Ishikawa (cell line): Measurements from ENCODE around the gene PKP4.

Experiments
- CEBPB ChIP-seq: IDR thresholded peaks from 2 replicates; pipeline ENCODE4 v1.6.1; 2012
- EGR1 ChIP-seq: IDR thresholded peaks from 2 replicates; pipeline ENCODE4 v1.6.1; 2012
- EP300 ChIP-seq: IDR thresholded peaks from 2 replicates; pipeline ENCODE4 v1.6.1; 2012; ENCODE audit warnings: borderline replicate concordance
- FOXM1 ChIP-seq: IDR thresholded peaks from 2 replicates; pipeline ENCODE4 v1.6.1; 2012; ENCODE audit warnings: low read depth, borderline replicate concordance
- MAX ChIP-seq: IDR thresholded peaks from 2 replicates; pipeline ENCODE4 v1.6.1; 2012
- RAD21 ChIP-seq: IDR thresholded peaks from 2 replicates; pipeline ENCODE4 v1.6.1; 2012; ENCODE audit warnings: low read depth
- REST ChIP-seq: IDR thresholded peaks from 2 replicates; pipeline ENCODE4 v1.6.1; 2012; ENCODE audit warnings: low read depth, mild to moderate bottlenecking
- TAF1 ChIP-seq: IDR thresholded peaks from 2 replicates; pipeline ENCODE4 v1.6.1; 2012; ENCODE audit warnings: low read depth, mild to moderate bottlenecking
- TCF12 ChIP-seq: IDR thresholded peaks from 2 replicates; pipeline ENCODE4 v1.6.1; 2012; ENCODE audit warnings: low read depth
- YY1 ChIP-seq: IDR thresholded peaks from 2 replicates; pipeline ENCODE4 v1.6.1; 2012; ENCODE audit warnings: low read depth

DNA sequence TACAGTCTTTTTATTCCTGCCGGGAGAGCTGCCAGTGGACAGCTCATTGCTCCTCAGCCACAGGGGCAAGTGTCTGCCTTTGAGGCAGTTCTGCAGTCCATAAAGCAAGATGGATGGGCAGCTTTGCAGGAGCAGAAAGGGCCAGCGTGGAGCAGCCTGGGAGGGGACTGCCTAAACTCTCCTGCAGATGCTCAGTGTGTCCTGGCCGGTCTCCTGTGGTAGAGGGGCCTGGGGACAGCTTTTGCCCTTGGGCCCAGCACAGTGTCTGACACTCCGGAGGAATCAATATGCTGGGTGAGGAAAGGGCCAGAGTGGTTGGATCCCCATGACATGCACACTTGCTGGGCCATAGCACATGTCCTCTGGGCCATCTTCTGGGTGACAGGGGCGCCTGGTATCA lies 272.7 kb downstream of the PKP4 start:
- TF ChIP-seq EP300, result no peak
- TF ChIP-seq REST, result no peak
- no peak for TF ChIP-seq YY1
- TF ChIP-seq CEBPB, result no peak
- no peak for TF ChIP-seq RAD21
- no peak for TF ChIP-seq FOXM1
- no peak for TF ChIP-seq EGR1
- TF ChIP-seq MAX, result no peak
- no peak for TF ChIP-seq TCF12
- no peak for TF ChIP-seq TAF1
